ENCODE results near the gene MRPL42. TPM values are rescaled to one million over a fixed set of nuclear protein-coding genes. Genes with fewer than 3 reads are reported as not detected.

MRPL42 gene
- polyA plus RNA-seq, 1 donor (not counting 4 experiments of a cell fraction or from before 2014, with no cell fraction given) = 110 TPM

- Histone ChIP-seq H3K4me1 (ENCODE audit: control insufficient read depth, extremely low read depth, insufficient read depth, low read length) (peaks cover 4% of the 10 kb centered on the region), H3K27ac (ENCODE audit: control insufficient read depth, insufficient read depth, low read length) (no peak overlapping the region), H3K4me3 (ENCODE audit: control insufficient read depth in 2 of 3, extremely low read depth in 1 of 3, insufficient read depth in 2 of 3, low read depth in 1 of 3, low read length in 3 of 3) (no peak overlapping the region), H3K79me2 (ENCODE audit: control insufficient read depth, insufficient read depth, low read length) (no peaks in the 10 kb centered on the region), H3K9me3 (ENCODE audit: control insufficient read depth, low read depth, low read length) (no peaks in the 10 kb centered on the region), H4K20me1 (ENCODE audit: control insufficient read depth, extremely low read depth, insufficient read depth, low read length) (no peaks in the 10 kb centered on the region), H3K27me3 (ENCODE audit: control insufficient read depth, extremely low read depth, insufficient read depth, low read length) (no peaks in the 10 kb centered on the region), H3K36me3 (ENCODE audit: control insufficient read depth in 2 of 2, extremely low read depth in 1 of 2, insufficient read depth in 2 of 2, low read length in 2 of 2) (no peaks in the 10 kb centered on the region), H2AFZ (ENCODE audit: control insufficient read depth, low read length) (no peak overlapping the region), H3K4me2 (ENCODE audit: control insufficient read depth, extremely low read depth, insufficient read depth, low read depth, low read length) (no peak overlapping the region), H3K9me1 (ENCODE audit: control insufficient read depth, extremely low read depth, insufficient read depth, low read length) (no peaks in the 10 kb centered on the region), H3K9ac (ENCODE audit: control insufficient read depth, extremely low read depth, insufficient read depth, low read length) (no peak overlapping the region)
- FAIRE-seq = no peak
- DNase-seq (ENCODE audit: low read depth, low spot score) = no peak
- TF ChIP-seq, protein P1, sequence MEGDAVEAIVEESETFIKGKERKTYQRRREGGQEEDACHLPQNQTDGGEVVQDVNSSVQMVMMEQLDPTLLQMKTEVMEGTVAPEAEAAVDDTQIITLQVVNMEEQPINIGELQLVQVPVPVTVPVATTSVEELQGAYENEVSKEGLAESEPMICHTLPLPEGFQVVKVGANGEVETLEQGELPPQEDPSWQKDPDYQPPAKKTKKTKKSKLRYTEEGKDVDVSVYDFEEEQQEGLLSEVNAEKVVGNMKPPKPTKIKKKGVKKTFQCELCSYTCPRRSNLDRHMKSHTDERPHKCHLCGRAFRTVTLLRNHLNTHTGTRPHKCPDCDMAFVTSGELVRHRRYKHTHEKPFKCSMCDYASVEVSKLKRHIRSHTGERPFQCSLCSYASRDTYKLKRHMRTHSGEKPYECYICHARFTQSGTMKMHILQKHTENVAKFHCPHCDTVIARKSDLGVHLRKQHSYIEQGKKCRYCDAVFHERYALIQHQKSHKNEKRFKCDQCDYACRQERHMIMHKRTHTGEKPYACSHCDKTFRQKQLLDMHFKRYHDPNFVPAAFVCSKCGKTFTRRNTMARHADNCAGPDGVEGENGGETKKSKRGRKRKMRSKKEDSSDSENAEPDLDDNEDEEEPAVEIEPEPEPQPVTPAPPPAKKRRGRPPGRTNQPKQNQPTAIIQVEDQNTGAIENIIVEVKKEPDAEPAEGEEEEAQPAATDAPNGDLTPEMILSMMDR (optimal IDR thresholded peaks at IDR 0.05 in 1 of 3, IDR thresholded peaks at IDR 0.05 in 1 of 3, conservative IDR thresholded peaks at IDR 0.05 in 1 of 3; ENCODE audit: extremely low read depth in 1 of 3, insufficient read depth in 2 of 3, low read length in 3 of 3) = no peak
- no peak for TF ChIP-seq EZH2 (IDR thresholded peaks at IDR 0.05; ENCODE audit: low read length)
- dilution Hi-C loops (cut with MboI; ENCODE audit: extremely low pct_ligation_motif_present, low sequenced_read_pairs) = no loop called here
Observed at GRCh38 chr12:93456077-93456476, 11.2 kb upstream of the MRPL42 start.

DNA sequence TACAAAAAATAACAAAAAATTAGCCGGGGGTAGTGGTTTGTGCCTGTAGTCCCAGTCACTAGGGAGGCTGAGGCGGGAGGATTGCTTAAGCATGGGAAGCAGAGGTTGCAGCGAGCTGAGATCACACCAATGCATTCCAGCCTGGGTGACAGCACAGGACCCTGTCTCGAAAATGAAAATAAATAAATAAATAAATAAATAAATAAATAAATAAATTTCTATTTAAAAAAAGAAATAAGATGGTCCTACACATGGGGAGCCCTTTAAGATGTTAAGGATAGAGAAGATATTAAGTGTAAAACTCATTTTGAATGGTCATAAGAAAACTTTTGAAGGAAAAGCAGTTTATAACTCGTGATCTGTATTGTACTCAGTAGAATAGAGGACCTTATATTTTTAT lies 8.2 kb upstream of the MRPL42 start:
- no peak overlapping the region for H3K4me3 ChIP-seq (ENCODE audit: control insufficient read depth in 2 of 3, extremely low read depth in 1 of 3, insufficient read depth in 2 of 3, low read depth in 1 of 3, low read length in 3 of 3)
- H3K4me2 ChIP-seq (ENCODE audit: control insufficient read depth, extremely low read depth, insufficient read depth, low read depth, low read length) = no peak overlapping the region
- H3K9me3 ChIP-seq (ENCODE audit: control insufficient read depth, low read depth, low read length) = no peaks in the 10 kb centered on the region
- H3K9me1 ChIP-seq (ENCODE audit: control insufficient read depth, extremely low read depth, insufficient read depth, low read length) = no peaks in the 10 kb centered on the region
- no peak for TF ChIP-seq EZH2 (IDR thresholded peaks at IDR 0.05; ENCODE audit: low read length)
- TF ChIP-seq, protein P1 (optimal IDR thresholded peaks at IDR 0.05 in 1 of 3, IDR thresholded peaks at IDR 0.05 in 1 of 3, conservative IDR thresholded peaks at IDR 0.05 in 1 of 3; ENCODE audit: extremely low read depth in 1 of 3, insufficient read depth in 2 of 3, low read length in 3 of 3) = no peak
- dilution Hi-C loops (cut with MboI; ENCODE audit: extremely low pct_ligation_motif_present, low sequenced_read_pairs) = no loop called here
- no peaks in the 10 kb centered on the region for H3K79me2 ChIP-seq (ENCODE audit: control insufficient read depth, insufficient read depth, low read length)
- FAIRE-seq (no peak), DNase-seq (ENCODE audit: low read depth, low spot score) (no peak)
- H3K36me3 ChIP-seq (ENCODE audit: control insufficient read depth in 2 of 2, extremely low read depth in 1 of 2, insufficient read depth in 2 of 2, low read length in 2 of 2) = no peaks in the 10 kb centered on the region
- H3K4me1 ChIP-seq (ENCODE audit: control insufficient read depth, extremely low read depth, insufficient read depth, low read length) = no peaks in the 10 kb centered on the region
- H3K9ac ChIP-seq (ENCODE audit: control insufficient read depth, extremely low read depth, insufficient read depth, low read length) = no peak overlapping the region
- no peaks in the 10 kb centered on the region for H4K20me1 ChIP-seq (ENCODE audit: control insufficient read depth, extremely low read depth, insufficient read depth, low read length)
- no peak overlapping the region for H3K27ac ChIP-seq (ENCODE audit: control insufficient read depth, insufficient read depth, low read length)
- H2AFZ ChIP-seq (ENCODE audit: control insufficient read depth, low read length) = no peak overlapping the region
- H3K27me3 ChIP-seq (ENCODE audit: control insufficient read depth, extremely low read depth, insufficient read depth, low read length) = no peaks in the 10 kb centered on the region

All from keratinocyte (primary cell).